Activated naive CD4-positive, alpha-beta T cell treated with anti-CD3 and anti-CD28 coated beads, Interleukin-2, amount 10 ng/mL, durations not matched to agents 5 hours and 36 hours (primary cell): ENCODE results near the gene OR52E8. TPM values are rescaled to one million over a fixed set of nuclear protein-coding genes. Genes with fewer than 3 reads are reported as not detected.

ENCODE experiments used
- total RNA-seq, 2 experiments: library from RNA; stranded (reverse); gene quantifications; one replicate each; pipeline ENCODE4 v1.2.3, GENCODE V29; 2021

OR52E8 gene
- total RNA-seq = not detected

GRCh38 chr11:5857590-5857989 is at the start of gene OR52E8:
Gene OR52E8 (minus strand): TSS chr11:5857690. CDS start chr11:5857690, 0 bp downstream.

GRCh38 chr11:5892908-5893307 is 35.4 kb upstream of the OR52E8 start, which contains the start of gene OR52E5:
Gene OR52E5 (plus strand): TSS chr11:5893208. CDS start chr11:5900777, 7,569 bp downstream.

GRCh38 chr11:5880329-5880728 is 22.8 kb upstream of the OR52E8 start, which contains the start of gene OR52E4:
Gene OR52E4 (plus strand): TSS chr11:5880629. CDS start chr11:5884293, 3,664 bp downstream.

GRCh38 chr11:5841797-5842196 is 15.7 kb downstream of the OR52E8 start, which contains the start of gene OR52E6:
Gene OR52E6 (minus strand): TSS chr11:5841897. CDS start chr11:5841897, 0 bp downstream.

GRCh38 chr11:5808500-5809121 is 48.9 kb downstream of the OR52E8 start, which contains the start of gene OR52N2:
Gene OR52N2 (plus strand): TSS chr11:5808924. CDS start chr11:5820336, 11,412 bp downstream.

Other genes starting within 250 kb of the OR52E8 start
- 10 to 100 TPM; 12.9 to 13.3 TPM for gene TRIM34, start 232.7 kb downstream of the OR52E8 start, total RNA-seq
- gene TRIM5, start 172.6 kb downstream of the OR52E8 start, total RNA-seq = 10 to 100 TPM; 28.7 to 28.9 TPM
- 100 to 1,000 TPM; 262 to 277 TPM for gene TRIM22, start 167.9 kb downstream of the OR52E8 start, total RNA-seq
- gene OR56B1, start 121.2 kb downstream of the OR52E8 start, total RNA-seq = under 1 TPM; 0.40 to 0.55 TPM
- gene OR52N4, start 103.4 kb downstream of the OR52E8 start, total RNA-seq = 1 to 10 TPM; 1.3 to 1.9 TPM
- not detected for gene OR52N5, start 74.3 kb downstream of the OR52E8 start, total RNA-seq
- not detected for gene OR52N1, start 66.4 kb downstream of the OR52E8 start, total RNA-seq
- gene OR52N2, start 48.8 kb downstream of the OR52E8 start, total RNA-seq = not detected
- gene OR52E6, start 15.8 kb downstream of the OR52E8 start, total RNA-seq = not detected
- gene OR52E4, start 22.9 kb upstream of the OR52E8 start, total RNA-seq = not detected
- not detected for gene OR52E5, start 35.5 kb upstream of the OR52E8 start, total RNA-seq
- not detected for gene OR56A3, start 84.6 kb upstream of the OR52E8 start, total RNA-seq
- gene OR56A5, start 110.8 kb upstream of the OR52E8 start, total RNA-seq = not detected
- gene OR52L1, start 129.3 kb upstream of the OR52E8 start, total RNA-seq = not detected
- gene OR56A4, start 149.3 kb upstream of the OR52E8 start, total RNA-seq = not detected
- not detected for gene OR56A1, start 173.1 kb upstream of the OR52E8 start, total RNA-seq
- not detected for gene OR56B4, start 250.0 kb upstream of the OR52E8 start, total RNA-seq